Peyer's patch (tissue), 4 donors: ENCODE measurements around the gene KSR2.

Source experiments
- CTCF ChIP-seq, 6 experiments: fragments of 450-650 bp in 4 of 6; fragments of 200-600 bp in 2 of 6; sonication (generic) in 1 of 6; IDR thresholded peaks; one replicate each; pipeline ENCODE4 v1.5.1; 2017 to 2019; ENCODE audit warnings: antibody characterized with exemption in 6 of 6, mild to moderate bottlenecking in 3 of 6, moderate library complexity in 1 of 6
- POLR2A ChIP-seq, 2 donors: fragments of 450-650 bp; IDR thresholded peaks; one replicate each; pipeline ENCODE4 v1.5.1; 2017; ENCODE audit warnings: antibody characterized with exemption in 2 of 2, mild to moderate bottlenecking in 2 of 2, moderate library complexity in 2 of 2

- TF ChIP-seq POLR2A (IDR thresholded peaks at IDR 0.05) (no peak), CTCF (IDR thresholded peaks at IDR 0.05) (no peak)
These were observed 502.0 kb downstream of the KSR2 start for GRCh38 chr12:117466677-117467362.
